Activated gamma-delta T cell treated with Interleukin-2 at 50 U/mL for 16 hours (primary cell): ENCODE measurements around the gene ZBTB7C.

Source experiments
- DNase-seq: peaks from one replicate; pipeline ENCODE4 v3.0.0-alpha.2; 2020

ZBTB7C gene

GRCh38 chr18:48417985-48418384 is 8.8 kb upstream of the ZBTB7C start:
- no peak for DNase-seq

GRCh38 chr18:48413342-48413741 is 4.2 kb upstream of the ZBTB7C start:
- DNase-seq: no peak

DNA sequence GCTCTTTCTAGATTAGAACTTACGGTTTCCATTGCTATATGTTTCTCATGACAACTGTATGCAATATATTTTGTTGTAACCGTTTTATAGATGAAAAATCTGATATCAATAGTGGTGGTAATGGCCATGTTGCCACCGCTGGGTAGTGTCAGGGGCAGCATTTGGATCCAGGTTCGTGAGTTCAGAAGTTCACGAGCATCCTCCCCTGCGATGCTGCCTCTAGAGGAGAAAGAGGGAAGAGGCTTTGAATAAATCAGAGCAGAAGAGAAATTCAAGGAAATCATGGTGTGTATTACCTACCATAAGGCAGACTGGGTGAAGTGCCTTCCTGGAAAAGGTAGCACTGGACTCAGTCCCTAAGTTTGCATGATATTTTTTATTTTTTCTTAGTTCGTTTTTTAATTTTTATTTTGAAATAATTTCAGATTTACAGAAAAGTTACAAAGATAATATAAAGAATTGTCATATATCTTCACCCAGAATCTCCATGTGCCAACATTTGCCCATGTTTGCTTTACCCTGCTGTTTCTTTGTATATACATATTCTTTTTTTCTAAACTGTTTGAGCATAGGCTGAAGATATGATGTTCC is 3.3 kb upstream of the ZBTB7C start:
- no peak for DNase-seq

DNA sequence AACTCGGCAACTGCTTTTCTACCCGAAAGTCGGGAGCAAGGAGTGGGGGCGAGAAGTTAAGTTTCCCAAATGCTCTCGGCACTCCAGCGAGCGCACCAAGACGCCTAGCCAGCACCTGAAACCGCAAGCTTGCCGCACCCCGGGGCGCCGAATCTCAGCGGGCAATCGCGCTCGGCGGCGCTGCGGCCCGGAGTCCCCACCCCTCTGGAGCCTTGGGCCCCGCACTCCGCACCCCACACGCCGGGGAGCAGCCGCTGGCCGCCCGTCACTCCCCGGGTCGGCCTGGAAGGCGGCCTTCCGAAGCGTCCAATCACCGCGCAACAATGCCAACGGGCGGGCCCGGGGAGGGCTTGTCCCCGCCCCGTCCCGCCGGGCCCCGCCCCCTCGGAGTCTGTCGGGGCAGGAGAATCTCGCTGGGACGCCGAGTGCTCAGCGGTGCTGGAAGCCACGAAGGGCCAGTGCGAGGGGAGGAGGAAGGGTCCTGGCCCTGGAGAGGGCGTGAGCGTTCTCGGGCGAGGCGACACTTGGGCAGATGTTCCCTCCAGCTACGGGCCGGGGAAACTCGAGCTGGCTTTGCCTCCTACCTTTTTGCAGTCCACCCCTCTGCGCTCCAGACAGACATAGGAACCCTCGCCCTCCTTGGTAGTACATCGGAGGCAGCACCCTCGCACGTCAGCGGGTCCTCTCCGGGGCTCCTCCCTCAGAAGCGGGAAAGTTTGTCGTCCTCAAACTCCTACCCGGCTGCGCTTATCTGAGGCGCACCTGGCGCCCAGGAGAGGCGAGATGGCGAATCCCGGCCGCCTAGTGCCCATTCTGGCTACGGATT is 1.1 kb upstream of the ZBTB7C start:
- peak; percentile 13 for DNase-seq

DNA sequence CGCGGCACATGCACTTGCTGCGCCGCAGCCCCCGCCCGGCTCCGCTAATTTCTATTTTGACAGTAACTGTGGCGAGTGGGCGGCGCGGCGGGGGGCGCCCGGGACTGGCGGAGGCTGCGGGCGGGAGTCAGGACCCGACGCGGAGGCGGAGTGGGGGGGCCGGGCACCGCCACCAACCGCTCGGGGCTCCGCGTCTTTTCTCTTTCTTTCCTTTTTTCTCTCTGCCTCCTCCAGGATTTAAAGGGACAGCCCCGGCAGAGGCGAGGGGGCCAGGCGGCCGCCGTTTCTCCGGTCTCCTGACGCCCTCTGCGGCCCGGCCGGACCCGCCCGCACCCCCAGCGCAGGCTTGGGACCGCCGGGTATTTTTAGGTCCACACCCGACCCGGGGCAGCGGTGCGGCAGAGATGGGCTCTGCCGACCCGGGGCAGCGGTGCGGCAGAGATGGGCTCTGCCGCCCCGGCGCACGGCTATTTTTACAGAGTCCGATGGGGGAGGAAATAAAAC is 460 bp upstream of the ZBTB7C start:
- DNase-seq: no peak

GRCh38 chr18:48408111-48408726 is 964 bp downstream of the ZBTB7C start:
- no peak for DNase-seq

GRCh38 chr18:48407358-48407757 is 1.8 kb downstream of the ZBTB7C start:
- no peak for DNase-seq

DNA sequence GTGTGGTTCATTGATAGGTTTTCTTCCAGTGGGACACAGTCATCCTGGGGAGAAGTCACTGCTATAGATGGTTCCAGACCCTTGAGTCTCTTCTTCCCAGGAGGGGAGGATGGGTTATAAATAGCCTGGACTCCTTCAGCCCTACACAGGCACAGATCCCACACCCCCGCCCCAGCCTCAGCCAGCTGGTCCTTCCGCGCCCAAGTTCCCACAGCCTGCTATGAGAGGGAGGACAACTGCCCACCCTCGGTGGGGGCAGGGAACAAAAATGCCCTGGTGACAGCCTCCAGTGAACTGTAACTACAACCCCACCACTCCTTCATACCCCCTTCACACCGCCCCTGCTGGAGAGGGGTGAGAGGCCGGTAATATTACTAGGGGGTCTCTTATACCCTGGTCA is 3.2 kb downstream of the ZBTB7C start:
- no peak for DNase-seq

GRCh38 chr18:48404716-48405507 is 4.3 kb downstream of the ZBTB7C start:
- DNase-seq: no peak

GRCh38 chr18:48402953-48403352 is 6.2 kb downstream of the ZBTB7C start:
- no peak for DNase-seq

DNA sequence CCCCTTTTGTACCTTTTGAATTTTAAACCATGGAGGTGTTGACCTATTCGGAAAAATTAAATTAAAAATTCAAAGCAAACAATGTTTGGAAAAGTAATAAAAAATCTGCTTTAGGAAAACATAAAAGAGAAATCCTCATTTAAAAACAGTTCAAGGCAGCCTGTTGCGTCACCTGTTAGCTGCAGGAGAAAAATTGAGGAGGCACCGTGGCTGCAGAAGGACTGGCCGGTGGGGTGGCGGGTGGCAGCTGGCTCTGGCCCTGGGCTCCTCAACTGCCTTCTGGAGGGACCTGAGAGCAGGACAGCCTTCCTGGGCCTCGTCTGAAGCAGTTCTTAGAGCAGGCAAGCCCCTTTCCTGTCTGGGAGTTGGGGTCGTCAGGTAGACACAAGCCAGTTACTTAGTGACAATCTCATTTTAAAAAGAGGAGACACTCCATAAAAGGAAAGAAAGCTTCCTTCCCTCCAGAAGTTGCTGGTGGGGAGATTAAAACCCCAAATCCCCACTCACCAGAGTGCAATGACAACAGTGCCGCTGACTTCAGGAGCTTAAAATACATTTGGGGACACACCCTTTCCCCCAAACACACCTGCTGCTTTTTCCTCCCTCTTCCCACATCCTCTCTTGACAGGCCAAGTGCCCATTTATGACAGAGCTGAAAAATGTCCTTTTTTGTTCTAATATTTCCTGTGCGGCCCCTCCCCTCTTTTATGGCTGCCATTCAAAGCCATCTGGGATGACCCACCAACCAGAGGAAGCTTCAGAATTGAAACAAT is 9.7 kb downstream of the ZBTB7C start:
- DNase-seq: no peak

GRCh38 chr18:48398074-48398473 is 11.1 kb downstream of the ZBTB7C start:
- DNase-seq: no peak

- DNase-seq: no peak
Measured at GRCh38 chr18:48397021-48397420, 12.2 kb downstream of the ZBTB7C start.

- no peak for DNase-seq
Measured at GRCh38 chr18:48396561-48396960, 12.6 kb downstream of the ZBTB7C start.

GRCh38 chr18:48395646-48396045 is 13.5 kb downstream of the ZBTB7C start:
- no peak for DNase-seq

GRCh38 chr18:48394176-48394575 is 15.0 kb downstream of the ZBTB7C start:
- DNase-seq: no peak

DNA sequence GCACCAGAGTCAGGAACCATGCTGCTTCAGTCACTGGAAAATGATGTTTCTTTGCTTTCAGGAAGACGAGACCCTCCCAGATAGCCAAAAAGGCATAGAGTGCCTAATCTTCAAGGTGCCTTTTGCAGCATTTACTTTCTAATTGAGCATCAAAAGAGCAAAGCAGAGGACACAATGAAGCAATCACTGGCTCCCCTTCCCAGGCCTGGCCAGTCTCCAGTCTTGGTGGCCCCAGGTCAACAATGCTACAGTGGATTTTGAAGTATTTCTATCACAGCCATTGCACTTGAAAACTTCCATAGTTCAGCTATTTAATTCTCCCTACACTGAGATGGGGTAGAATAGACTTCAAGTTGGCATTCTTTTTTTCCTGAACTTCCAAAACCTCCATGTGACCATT is 15.4 kb downstream of the ZBTB7C start:
- no peak for DNase-seq

DNA sequence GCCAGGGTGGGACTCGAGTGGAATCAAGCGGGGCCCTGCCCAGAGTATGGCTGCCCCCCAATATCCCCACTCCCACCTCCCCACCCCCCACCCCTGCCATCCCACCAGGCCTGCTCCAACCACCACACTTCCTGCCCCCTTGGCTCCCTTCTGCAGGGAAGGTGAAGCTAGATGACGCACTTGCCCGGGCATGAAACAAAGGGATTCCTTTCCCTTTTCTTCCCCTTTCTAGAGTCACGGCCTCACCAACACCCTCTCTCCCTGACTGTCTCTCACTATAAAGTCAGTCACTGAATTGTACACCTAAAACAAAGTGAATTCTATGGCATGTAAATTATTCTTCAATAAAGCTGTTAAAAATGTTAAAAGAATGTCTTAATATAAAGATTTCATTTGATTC is 16.0 kb downstream of the ZBTB7C start:
- no peak for DNase-seq

DNA sequence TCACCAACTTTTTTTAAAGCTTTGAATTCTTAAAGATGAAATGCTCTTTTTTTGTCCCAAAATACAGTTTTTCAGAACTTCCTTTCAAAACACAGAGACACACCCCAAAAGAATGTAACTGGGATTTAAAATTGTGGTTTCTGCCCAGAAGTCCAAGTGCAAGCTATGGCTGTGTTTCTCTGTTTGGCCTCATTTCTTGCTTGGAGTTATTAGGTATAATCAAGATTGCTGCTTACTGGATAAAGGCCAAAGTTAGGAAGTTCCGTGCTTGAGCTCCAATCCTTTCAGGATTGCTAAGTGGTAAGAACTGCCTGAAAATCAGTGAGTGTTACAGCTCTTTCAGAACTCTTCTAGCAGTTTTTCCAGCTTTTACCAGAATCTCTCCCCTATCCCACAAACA is 16.9 kb downstream of the ZBTB7C start:
- no peak for DNase-seq

DNA sequence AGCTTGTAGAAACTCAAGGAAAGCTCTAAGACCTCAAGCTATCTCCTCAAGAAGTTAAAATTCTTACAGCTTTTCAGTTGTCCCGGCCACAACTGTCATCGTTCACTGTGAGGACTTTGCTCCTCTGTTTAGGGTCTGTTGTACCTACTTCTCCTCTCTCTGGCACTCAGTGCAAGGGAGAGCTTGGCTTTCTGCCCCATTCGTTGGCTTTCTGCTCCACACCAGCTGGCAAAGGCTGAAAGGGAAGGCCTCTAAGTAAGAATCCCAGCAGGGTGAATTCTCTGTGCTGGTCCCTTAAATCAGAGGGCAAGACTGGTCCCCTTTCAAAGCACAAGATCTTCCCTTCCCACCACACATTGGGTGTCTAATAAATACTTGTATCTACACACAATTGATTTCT is 17.3 kb downstream of the ZBTB7C start:
- no peak for DNase-seq

GRCh38 chr18:48390641-48391040 is 18.5 kb downstream of the ZBTB7C start:
- DNase-seq: no peak

DNA sequence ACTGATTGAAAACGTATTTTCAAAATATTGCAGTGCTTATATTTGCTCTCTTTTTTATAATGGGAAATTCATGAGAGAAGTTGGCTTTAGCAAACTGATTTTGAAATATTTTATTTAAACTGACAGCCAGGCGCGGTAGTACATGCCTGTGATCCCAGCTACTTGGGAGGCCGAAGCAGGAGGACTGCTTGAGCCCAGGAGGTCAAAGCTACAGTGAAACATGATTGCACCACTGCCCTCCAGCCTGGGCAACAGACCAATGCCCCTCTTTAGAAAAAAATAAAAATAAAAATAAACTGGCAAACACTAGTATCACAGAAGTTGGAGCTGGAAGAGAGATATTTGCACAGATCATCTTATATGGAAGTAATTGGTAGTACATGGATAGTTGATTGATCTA is 20.7 kb downstream of the ZBTB7C start:
- no peak for DNase-seq
